Measurements from ENCODE around the gene DNASE2. TPM values are rescaled to one million over a fixed set of nuclear protein-coding genes. Genes with fewer than 3 reads are reported as not detected.

Gene DNASE2
- total RNA-seq, 1 experiment from 2014 or later: 35.7 TPM

GRCh38 chr19:12885749-12886650 lies 4.8 kb upstream of the DNASE2 start (continued):
- TF ChIP-seq SP1 (CRISPR knock-in tag; conservative IDR thresholded peaks at IDR 0.05) (no peak), RORB (CRISPR knock-in tag; IDR thresholded peaks at IDR 0.05) (no peak), TEAD1 (CRISPR knock-in tag; IDR thresholded peaks at IDR 0.05) (0 out of 2 replicates have a peak, but pooled peaks have one; percentile 12), NR3C1 (CRISPR knock-in tag; conservative IDR thresholded peaks at IDR 0.05; ENCODE audit: low read depth) (no peak), CREB1 (CRISPR knock-in tag; IDR thresholded peaks at IDR 0.05) (no peak)
- TF ChIP-seq, protein P1, sequence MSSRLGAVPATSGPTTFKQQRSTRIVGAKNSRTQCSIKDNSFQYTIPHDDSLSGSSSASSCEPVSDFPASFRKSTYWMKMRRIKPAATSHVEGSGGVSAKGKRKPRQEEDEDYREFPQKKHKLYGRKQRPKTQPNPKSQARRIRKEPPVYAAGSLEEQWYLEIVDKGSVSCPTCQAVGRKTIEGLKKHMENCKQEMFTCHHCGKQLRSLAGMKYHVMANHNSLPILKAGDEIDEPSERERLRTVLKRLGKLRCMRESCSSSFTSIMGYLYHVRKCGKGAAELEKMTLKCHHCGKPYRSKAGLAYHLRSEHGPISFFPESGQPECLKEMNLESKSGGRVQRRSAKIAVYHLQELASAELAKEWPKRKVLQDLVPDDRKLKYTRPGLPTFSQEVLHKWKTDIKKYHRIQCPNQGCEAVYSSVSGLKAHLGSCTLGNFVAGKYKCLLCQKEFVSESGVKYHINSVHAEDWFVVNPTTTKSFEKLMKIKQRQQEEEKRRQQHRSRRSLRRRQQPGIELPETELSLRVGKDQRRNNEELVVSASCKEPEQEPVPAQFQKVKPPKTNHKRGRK (CRISPR knock-in tag; IDR thresholded peaks at IDR 0.05; ENCODE audit: borderline replicate concordance): no peak
- TF ChIP-seq, protein P2, sequence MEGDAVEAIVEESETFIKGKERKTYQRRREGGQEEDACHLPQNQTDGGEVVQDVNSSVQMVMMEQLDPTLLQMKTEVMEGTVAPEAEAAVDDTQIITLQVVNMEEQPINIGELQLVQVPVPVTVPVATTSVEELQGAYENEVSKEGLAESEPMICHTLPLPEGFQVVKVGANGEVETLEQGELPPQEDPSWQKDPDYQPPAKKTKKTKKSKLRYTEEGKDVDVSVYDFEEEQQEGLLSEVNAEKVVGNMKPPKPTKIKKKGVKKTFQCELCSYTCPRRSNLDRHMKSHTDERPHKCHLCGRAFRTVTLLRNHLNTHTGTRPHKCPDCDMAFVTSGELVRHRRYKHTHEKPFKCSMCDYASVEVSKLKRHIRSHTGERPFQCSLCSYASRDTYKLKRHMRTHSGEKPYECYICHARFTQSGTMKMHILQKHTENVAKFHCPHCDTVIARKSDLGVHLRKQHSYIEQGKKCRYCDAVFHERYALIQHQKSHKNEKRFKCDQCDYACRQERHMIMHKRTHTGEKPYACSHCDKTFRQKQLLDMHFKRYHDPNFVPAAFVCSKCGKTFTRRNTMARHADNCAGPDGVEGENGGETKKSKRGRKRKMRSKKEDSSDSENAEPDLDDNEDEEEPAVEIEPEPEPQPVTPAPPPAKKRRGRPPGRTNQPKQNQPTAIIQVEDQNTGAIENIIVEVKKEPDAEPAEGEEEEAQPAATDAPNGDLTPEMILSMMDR (IDR thresholded peaks at IDR 0.05): 0 out of 2 replicates have a peak, but pooled peaks have one; percentile 6

- H3K9me3 Mint-ChIP-seq: peaks cover 5% of the 10 kb centered on the region
- peaks cover 13% of the 10 kb centered on the region for H3K4me1 Mint-ChIP-seq
- H3K27me3 Mint-ChIP-seq (ENCODE audit: low read depth): peaks cover 47% of the 10 kb centered on the region
- CTCF ChIA-PET: interaction anchor here (0.5 to 2.8 kb wide), 53 partner anchors 12 to 1595 kb away, joined by 3 to 63 read pairs (median 5); partner anchors contain the start of genes CALR, FARSA, GET3 and JUNB
- H3K4me3 Mint-ChIP-seq: peak overlapping the region; percentile 84
- DNase-seq (ENCODE audit: low spot score) (peak; percentile 99), ATAC-seq (peak; percentile 83)
- peak overlapping the region; percentile 91 for H3K27ac Mint-ChIP-seq
- H3K36me3 Mint-ChIP-seq: peaks cover 7% of the 10 kb centered on the region; the same call in 1 of the 2 replicates
- POLR2A ChIA-PET: interaction anchor here (0.6 to 2.9 kb wide), 17 partner anchors 12 to 210 kb away, joined by 3 to 18 read pairs (median 3); partner anchors contain the start of genes CALR, FARSA, GET3 and RNASEH2A
- peak; percentile 87; the same call in 1 of the 2 replicates for TF ChIP-seq FOXP1 (CRISPR knock-in tag; IDR thresholded peaks at IDR 0.05; ENCODE audit: borderline replicate concordance)
- TF ChIP-seq ATF6 (CRISPR knock-in tag; IDR thresholded peaks at IDR 0.05): no peak
- TF ChIP-seq ZNF423 (CRISPR knock-in tag; IDR thresholded peaks at IDR 0.05): peak; percentile 31; the same call in 1 of the 2 replicates
- no peak for TF ChIP-seq ZNF121 (CRISPR knock-in tag; IDR thresholded peaks at IDR 0.05)
- no peak for TF ChIP-seq NFYB (CRISPR knock-in tag; conservative IDR thresholded peaks at IDR 0.05; ENCODE audit: low read depth)
- TF ChIP-seq, protein P3, sequence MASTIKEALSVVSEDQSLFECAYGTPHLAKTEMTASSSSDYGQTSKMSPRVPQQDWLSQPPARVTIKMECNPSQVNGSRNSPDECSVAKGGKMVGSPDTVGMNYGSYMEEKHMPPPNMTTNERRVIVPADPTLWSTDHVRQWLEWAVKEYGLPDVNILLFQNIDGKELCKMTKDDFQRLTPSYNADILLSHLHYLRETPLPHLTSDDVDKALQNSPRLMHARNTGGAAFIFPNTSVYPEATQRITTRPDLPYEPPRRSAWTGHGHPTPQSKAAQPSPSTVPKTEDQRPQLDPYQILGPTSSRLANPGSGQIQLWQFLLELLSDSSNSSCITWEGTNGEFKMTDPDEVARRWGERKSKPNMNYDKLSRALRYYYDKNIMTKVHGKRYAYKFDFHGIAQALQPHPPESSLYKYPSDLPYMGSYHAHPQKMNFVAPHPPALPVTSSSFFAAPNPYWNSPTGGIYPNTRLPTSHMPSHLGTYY (CRISPR knock-in tag; IDR thresholded peaks at IDR 0.05): 0 out of 2 replicates have a peak, but pooled peaks have one; percentile 61
- no peak for TF ChIP-seq OVOL2 (CRISPR knock-in tag; IDR thresholded peaks at IDR 0.05; ENCODE audit: borderline replicate concordance)
- TF ChIP-seq, protein P4, sequence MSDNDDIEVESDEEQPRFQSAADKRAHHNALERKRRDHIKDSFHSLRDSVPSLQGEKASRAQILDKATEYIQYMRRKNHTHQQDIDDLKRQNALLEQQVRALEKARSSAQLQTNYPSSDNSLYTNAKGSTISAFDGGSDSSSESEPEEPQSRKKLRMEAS (CRISPR knock-in tag; IDR thresholded peaks at IDR 0.05): peak; percentile 98
- TF ChIP-seq HMGA2 (CRISPR knock-in tag; IDR thresholded peaks at IDR 0.05): no peak
- TF ChIP-seq JUN (CRISPR knock-in tag; IDR thresholded peaks at IDR 0.05): peak; percentile 81; the same call in 1 of the 2 replicates
- TF ChIP-seq, protein P5, sequence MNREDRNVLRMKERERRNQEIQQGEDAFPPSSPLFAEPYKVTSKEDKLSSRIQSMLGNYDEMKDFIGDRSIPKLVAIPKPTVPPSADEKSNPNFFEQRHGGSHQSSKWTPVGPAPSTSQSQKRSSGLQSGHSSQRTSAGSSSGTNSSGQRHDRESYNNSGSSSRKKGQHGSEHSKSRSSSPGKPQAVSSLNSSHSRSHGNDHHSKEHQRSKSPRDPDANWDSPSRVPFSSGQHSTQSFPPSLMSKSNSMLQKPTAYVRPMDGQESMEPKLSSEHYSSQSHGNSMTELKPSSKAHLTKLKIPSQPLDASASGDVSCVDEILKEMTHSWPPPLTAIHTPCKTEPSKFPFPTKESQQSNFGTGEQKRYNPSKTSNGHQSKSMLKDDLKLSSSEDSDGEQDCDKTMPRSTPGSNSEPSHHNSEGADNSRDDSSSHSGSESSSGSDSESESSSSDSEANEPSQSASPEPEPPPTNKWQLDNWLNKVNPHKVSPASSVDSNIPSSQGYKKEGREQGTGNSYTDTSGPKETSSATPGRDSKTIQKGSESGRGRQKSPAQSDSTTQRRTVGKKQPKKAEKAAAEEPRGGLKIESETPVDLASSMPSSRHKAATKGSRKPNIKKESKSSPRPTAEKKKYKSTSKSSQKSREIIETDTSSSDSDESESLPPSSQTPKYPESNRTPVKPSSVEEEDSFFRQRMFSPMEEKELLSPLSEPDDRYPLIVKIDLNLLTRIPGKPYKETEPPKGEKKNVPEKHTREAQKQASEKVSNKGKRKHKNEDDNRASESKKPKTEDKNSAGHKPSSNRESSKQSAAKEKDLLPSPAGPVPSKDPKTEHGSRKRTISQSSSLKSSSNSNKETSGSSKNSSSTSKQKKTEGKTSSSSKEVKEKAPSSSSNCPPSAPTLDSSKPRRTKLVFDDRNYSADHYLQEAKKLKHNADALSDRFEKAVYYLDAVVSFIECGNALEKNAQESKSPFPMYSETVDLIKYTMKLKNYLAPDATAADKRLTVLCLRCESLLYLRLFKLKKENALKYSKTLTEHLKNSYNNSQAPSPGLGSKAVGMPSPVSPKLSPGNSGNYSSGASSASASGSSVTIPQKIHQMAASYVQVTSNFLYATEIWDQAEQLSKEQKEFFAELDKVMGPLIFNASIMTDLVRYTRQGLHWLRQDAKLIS (CRISPR knock-in tag; IDR thresholded peaks at IDR 0.05; ENCODE audit: borderline replicate concordance): no peak
- peak; percentile 74 for TF ChIP-seq USF2 (CRISPR knock-in tag; IDR thresholded peaks at IDR 0.05)
- TF ChIP-seq E2F5 (CRISPR knock-in tag; IDR thresholded peaks at IDR 0.05): peak; percentile 90
These were observed 3.9 kb upstream of the DNASE2 start for GRCh38 chr19:12884926-12885748.
